Fibroblast of lung (primary cell): ENCODE measurements around the gene SIX1. TPM values are rescaled to one million over a fixed set of nuclear protein-coding genes. Genes with fewer than 3 reads are reported as not detected.
A peak's percentile ranks its signal among the peaks of the same experiment; 100 is the strongest.

Experiments
- DNase-seq, 2 donors: peaks; one replicate each; pipeline versions ENCODE4 v3.0.0 to v3.0.0-alpha.2; 2010; ENCODE audit warnings: low read depth in 2 of 2
- H2AFZ ChIP-seq: 2 replicates; pipeline ENCODE4 v1.5.1; 2012; ENCODE audit warnings: low read length, control low read depth, inconsistent platforms
- H3K27ac ChIP-seq: 2 replicates; pipeline ENCODE4 v1.5.1; 2011; ENCODE audit warnings: low read length, control low read depth; ENCODE audit not compliant: insufficient read depth
- H3K27me3 ChIP-seq: 2 replicates; pipeline ENCODE4 v1.5.1; 2011; ENCODE audit warnings: mild to moderate bottlenecking, low read length; ENCODE audit not compliant: control insufficient read depth, insufficient read depth
- H3K36me3 ChIP-seq: 2 replicates; pipeline ENCODE4 v1.5.1; 2011; ENCODE audit warnings: low read length; ENCODE audit not compliant: control insufficient read depth, insufficient read depth
- H3K4me1 ChIP-seq: 2 replicates; pipeline ENCODE4 v1.5.1; 2011; ENCODE audit warnings: low read length; ENCODE audit not compliant: control insufficient read depth, insufficient read depth; ENCODE audit errors: extremely low read depth
- H3K4me2 ChIP-seq: 2 replicates; pipeline ENCODE4 v1.5.1; 2011; ENCODE audit warnings: low read length, control low read depth; ENCODE audit not compliant: insufficient read depth; ENCODE audit errors: extremely low read depth
- H3K4me3 ChIP-seq, 4 experiments: fragments of 200-600 bp in 1 of 4; sonication (generic) in 1 of 4; replicated peaks in 1 of 4; 2 replicates each; pipeline ENCODE4 v1.5.1; 2011 to 2016; ENCODE audit warnings: low read length in 4 of 4, low read depth in 3 of 4, mild to moderate bottlenecking in 3 of 4, control low read depth in 2 of 4, inconsistent platforms in 1 of 4, mixed read lengths in 1 of 4; ENCODE audit not compliant: insufficient read depth in 1 of 4; ENCODE audit errors: control extremely low read depth in 1 of 4
- H3K79me2 ChIP-seq: 2 replicates; pipeline ENCODE4 v1.5.1; 2012; ENCODE audit warnings: mild to moderate bottlenecking, low read length, inconsistent platforms; ENCODE audit not compliant: control insufficient read depth, insufficient read depth
- H3K9ac ChIP-seq: 2 replicates; pipeline ENCODE4 v1.5.1; 2011; ENCODE audit warnings: mild to moderate bottlenecking, low read length, control low read depth; ENCODE audit not compliant: insufficient read depth
- H3K9me3 ChIP-seq: 2 replicates; pipeline ENCODE4 v1.5.1; 2012; ENCODE audit warnings: low read depth, low read length; ENCODE audit not compliant: control insufficient read depth, insufficient read depth
- H4K20me1 ChIP-seq: 2 replicates; pipeline ENCODE4 v1.5.1; 2011; ENCODE audit warnings: low read length; ENCODE audit not compliant: control insufficient read depth, insufficient read depth; ENCODE audit errors: extremely low read depth
- EZH2 ChIP-seq: IDR thresholded peaks from 2 replicates; pipeline ENCODE4 v1.5.1; 2012; ENCODE audit warnings: low read length, control low read depth, mild to moderate bottlenecking; ENCODE audit errors: missing control alignments
- polyA plus RNA-seq, 2 donors: library from polyadenylated mRNA; depleted of rRNA in 1 of 2; stranded (reverse) in 1 of 2; unstranded in 1 of 2; fragments of >200 nt; gene quantifications; 2 replicates each; pipeline ENCODE4 v1.2.1, GENCODE V29; 2011 to 2012; ENCODE audit warnings: missing spikeins in 1 of 2
- total RNA-seq: library from RNA; depleted of rRNA; stranded (reverse); fragments of >200 nt; gene quantifications from 2 replicates; pipeline ENCODE4 v1.2.1, GENCODE V29; 2014
- TF ChIP-seq, protein P1 (sequence below), 2 donors: IDR thresholded peaks in 1 of 2; conservative IDR thresholded peaks in 1 of 2; 1 replicate in 1 of 2; 2 replicates in 1 of 2; pipeline ENCODE4 v1.5.1; 2011 to 2012; ENCODE audit warnings: low read length in 2 of 2, control low read depth in 1 of 2, inconsistent platforms in 1 of 2, low read depth in 1 of 2, mild to moderate bottlenecking in 1 of 2

The SIX1 gene
- total and polyA plus RNA-seq, 2 donors (not counting 1 experiment from before 2014, with no cell fraction given), result 6.9 to 8.3 TPM

DNA sequence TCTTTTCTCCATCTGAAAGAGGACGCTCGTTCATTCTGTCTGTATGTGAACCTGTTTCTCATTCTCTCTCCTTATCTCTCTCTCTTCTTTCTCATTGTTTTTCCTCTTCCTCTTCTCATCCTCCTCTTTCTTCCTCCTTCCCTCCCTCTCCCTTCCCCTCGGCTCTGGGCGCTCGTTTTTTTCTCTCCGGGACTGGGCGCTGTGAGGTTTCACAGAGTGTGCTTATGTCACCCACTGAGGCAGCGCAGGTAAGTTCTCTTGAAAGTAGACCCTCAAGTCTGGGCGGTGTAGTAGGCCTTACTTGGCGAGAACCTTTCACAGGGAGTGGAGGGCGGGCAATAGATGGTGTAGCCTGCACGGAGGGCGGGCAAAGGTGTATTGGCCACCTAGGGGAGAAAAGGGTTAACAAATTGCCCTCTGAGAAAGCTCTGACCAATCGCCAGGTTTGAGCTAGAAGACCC, 4.5 kb upstream of the SIX1 start:
- H3K27me3 ChIP-seq, result peaks cover 53% of the 10 kb centered on the region
- H3K9ac ChIP-seq, result no peak overlapping the region
- no peaks in the 10 kb centered on the region for H3K9me3 ChIP-seq
- no peak overlapping the region for H2AFZ ChIP-seq
- no peaks in the 10 kb centered on the region for H3K36me3 ChIP-seq
- no peak for DNase-seq
- TF ChIP-seq EZH2, result no peak
- TF ChIP-seq, protein P1, sequence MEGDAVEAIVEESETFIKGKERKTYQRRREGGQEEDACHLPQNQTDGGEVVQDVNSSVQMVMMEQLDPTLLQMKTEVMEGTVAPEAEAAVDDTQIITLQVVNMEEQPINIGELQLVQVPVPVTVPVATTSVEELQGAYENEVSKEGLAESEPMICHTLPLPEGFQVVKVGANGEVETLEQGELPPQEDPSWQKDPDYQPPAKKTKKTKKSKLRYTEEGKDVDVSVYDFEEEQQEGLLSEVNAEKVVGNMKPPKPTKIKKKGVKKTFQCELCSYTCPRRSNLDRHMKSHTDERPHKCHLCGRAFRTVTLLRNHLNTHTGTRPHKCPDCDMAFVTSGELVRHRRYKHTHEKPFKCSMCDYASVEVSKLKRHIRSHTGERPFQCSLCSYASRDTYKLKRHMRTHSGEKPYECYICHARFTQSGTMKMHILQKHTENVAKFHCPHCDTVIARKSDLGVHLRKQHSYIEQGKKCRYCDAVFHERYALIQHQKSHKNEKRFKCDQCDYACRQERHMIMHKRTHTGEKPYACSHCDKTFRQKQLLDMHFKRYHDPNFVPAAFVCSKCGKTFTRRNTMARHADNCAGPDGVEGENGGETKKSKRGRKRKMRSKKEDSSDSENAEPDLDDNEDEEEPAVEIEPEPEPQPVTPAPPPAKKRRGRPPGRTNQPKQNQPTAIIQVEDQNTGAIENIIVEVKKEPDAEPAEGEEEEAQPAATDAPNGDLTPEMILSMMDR (conservative IDR thresholded peaks at IDR 0.05 in 1 of 2, IDR thresholded peaks at IDR 0.05 in 1 of 2; ENCODE audit: low read depth in 1 of 2, low read length in 2 of 2), result no peak
- H4K20me1 ChIP-seq, result no peaks in the 10 kb centered on the region
- H3K27ac ChIP-seq, result no peak overlapping the region
- peak overlapping the region; percentile 23 for H3K4me2 ChIP-seq
- H3K4me1 ChIP-seq, result peaks cover 9% of the 10 kb centered on the region
- peaks cover 3% of the 10 kb centered on the region for H3K79me2 ChIP-seq
- H3K4me3 ChIP-seq, result peak overlapping the region in 1 of 4 experiments; percentile 35

DNA sequence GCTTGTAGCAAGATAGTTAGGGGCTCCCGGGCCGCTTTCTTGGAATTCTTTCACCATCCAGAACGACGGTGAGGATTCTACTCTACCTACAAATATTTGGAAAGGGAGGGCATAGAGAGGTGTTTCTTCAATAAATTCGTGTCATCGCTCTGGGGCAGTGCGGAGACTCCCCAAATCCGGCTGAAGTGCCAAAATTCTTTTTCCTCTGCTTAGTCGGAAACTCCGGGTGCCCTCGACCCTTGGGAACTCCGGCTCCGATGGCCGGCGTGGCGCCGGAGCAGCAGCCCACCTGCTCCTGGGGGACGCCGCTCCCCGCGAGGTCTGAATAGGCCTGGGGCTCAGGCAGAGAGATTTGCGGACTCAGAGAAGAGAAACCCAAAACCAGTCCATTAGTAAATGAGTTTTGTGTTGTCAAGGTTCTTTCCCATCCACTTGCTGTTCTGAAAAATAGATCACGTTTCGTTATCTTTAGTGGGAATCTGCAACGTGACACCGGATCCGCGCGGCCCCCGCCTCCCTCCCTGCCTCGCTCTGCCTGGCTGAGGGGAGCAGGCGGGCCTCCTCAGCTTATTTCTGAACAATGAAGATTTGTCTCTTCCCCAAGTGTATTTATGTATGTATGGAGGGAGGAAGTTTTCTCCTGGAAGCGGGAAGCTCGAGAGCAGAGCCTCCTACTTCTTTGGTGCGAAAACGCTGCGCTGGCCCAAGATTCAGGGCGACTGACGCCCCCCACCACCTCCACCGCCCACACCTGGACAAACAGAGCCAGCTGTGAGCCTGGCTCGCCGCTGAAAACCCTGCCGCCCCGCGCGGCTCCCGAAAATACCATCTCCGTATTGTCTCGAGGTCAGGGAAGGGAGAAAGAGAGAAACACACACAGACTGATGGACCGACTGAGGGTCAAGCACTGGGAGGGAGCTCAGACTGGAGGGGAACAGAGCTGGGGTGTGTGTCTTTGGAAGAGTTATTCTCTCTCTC, 3.7 kb upstream of the SIX1 start:
- Histone ChIP-seq H3K79me2 (peaks cover 8% of the 10 kb centered on the region), H3K9me3 (no peaks in the 10 kb centered on the region), H3K36me3 (no peaks in the 10 kb centered on the region), H3K4me2 (peak overlapping the region; percentile 70), H3K4me3 (peak overlapping the region; percentile 3 to 35 (median 16)), H3K4me1 (peaks cover 5% of the 10 kb centered on the region), H2AFZ (no peak overlapping the region), H4K20me1 (no peaks in the 10 kb centered on the region), H3K9ac (no peak overlapping the region), H3K27ac (no peak overlapping the region), H3K27me3 (peaks cover 53% of the 10 kb centered on the region)
- no peak for DNase-seq
- no peak for TF ChIP-seq EZH2
- TF ChIP-seq, protein P1 (conservative IDR thresholded peaks at IDR 0.05 in 1 of 2, IDR thresholded peaks at IDR 0.05 in 1 of 2; ENCODE audit: low read depth in 1 of 2, low read length in 2 of 2), result no peak
